ENCODE measurements around the gene ATL1. TPM values are rescaled to one million over a fixed set of nuclear protein-coding genes. Genes with fewer than 3 reads are reported as not detected.
A peak's percentile ranks its signal among the peaks of the same experiment; 100 is the strongest.

ATL1 gene
- total and polyA plus RNA-seq, 7 experiments from 2014 or later: 1.4 to 4.2 (median 3.8) TPM

- Histone ChIP-seq H3K27me3 (ENCODE audit: control insufficient read depth in 2 of 2, insufficient read depth in 2 of 2, low read length in 2 of 2) (no peaks in the 10 kb centered on the region), H3K4me3 (ENCODE audit: low read length) (no peak overlapping the region), H3K4me1 (ENCODE audit: control insufficient read depth in 2 of 2, insufficient read depth in 2 of 2, low read length in 2 of 2) (no peaks in the 10 kb centered on the region), H3K36me3 (ENCODE audit: control insufficient read depth in 2 of 3, insufficient read depth in 3 of 3, low read length in 3 of 3) (no peaks in the 10 kb centered on the region), H3K9me3 (ENCODE audit: control insufficient read depth in 2 of 3, low read length in 3 of 3) (no peaks in the 10 kb centered on the region), H3K27ac (ENCODE audit: low read depth, low read length) (no peak overlapping the region)
- H3K4me3 Mint-ChIP-seq: no peak overlapping the region
- H3K36me3 Mint-ChIP-seq: peaks cover 0 to 6% (median 0%) of the 10 kb centered on the region in 5 donors
- ChIA-PET POLR2A (no interaction called here), CTCF (interaction anchor here (0.6 kb wide), 1 partner anchor 96 kb away, joined by 4 read pairs; no protein-coding TSS in a partner anchor)
- ATAC-seq: no peak
- intact Hi-C loops (cut with micrococcal nuclease): no loop called here
- H3K9me3 Mint-ChIP-seq: no peaks in the 10 kb centered on the region
- DNase-seq: no peak
- H3K27me3 Mint-ChIP-seq: peaks cover 0 to 25% (median 5%) of the 10 kb centered on the region in 5 donors
- peaks cover 0 to 4% (median 0%) of the 10 kb centered on the region in 7 donors for H3K4me1 Mint-ChIP-seq
- H3K27ac Mint-ChIP-seq: no peak overlapping the region
Observed at GRCh38 chr14:50610465-50610864, 50.5 kb downstream of the ATL1 start.

GRCh38 chr14:50612806-50613205, 52.9 kb downstream of the ATL1 start:
- Mint-ChIP-seq H3K9me3 (peaks cover 0 to 2% (median 0%) of the 10 kb centered on the region in 11 donors), H3K27ac (no peak overlapping the region), H3K4me3 (no peak overlapping the region), H3K36me3 (peaks cover 0 to 18% (median 3%) of the 10 kb centered on the region in 5 donors), H3K4me1 (no peaks in the 10 kb centered on the region), H3K27me3 (peaks cover 0 to 25% (median 5%) of the 10 kb centered on the region in 5 donors)
- intact Hi-C loops (cut with micrococcal nuclease): no loop called here
- H3K27ac ChIP-seq (ENCODE audit: low read depth, low read length): no peak overlapping the region
- no peaks in the 10 kb centered on the region for H3K9me3 ChIP-seq (ENCODE audit: control insufficient read depth in 2 of 3, low read length in 3 of 3)
- DNase-seq (no peak), ATAC-seq (no peak)
- CTCF ChIA-PET: no interaction called here
- no peaks in the 10 kb centered on the region for H3K27me3 ChIP-seq (ENCODE audit: control insufficient read depth in 2 of 2, insufficient read depth in 2 of 2, low read length in 2 of 2)
- H3K4me1 ChIP-seq (ENCODE audit: control insufficient read depth in 2 of 2, insufficient read depth in 2 of 2, low read length in 2 of 2): no peaks in the 10 kb centered on the region
- POLR2A ChIA-PET: no interaction called here
- no peak overlapping the region for H3K4me3 ChIP-seq (ENCODE audit: low read length)
- no peaks in the 10 kb centered on the region for H3K36me3 ChIP-seq (ENCODE audit: control insufficient read depth in 2 of 3, insufficient read depth in 3 of 3, low read length in 3 of 3)

- intact Hi-C loops (cut with micrococcal nuclease): no loop called here
Observed at GRCh38 chr14:50615056-50615455, 55.1 kb downstream of the ATL1 start.

GRCh38 chr14:50615552-50615951, 55.6 kb downstream of the ATL1 start:
- Histone ChIP-seq H3K4me1 (ENCODE audit: control insufficient read depth in 2 of 2, insufficient read depth in 2 of 2, low read length in 2 of 2) (no peaks in the 10 kb centered on the region), H3K27me3 (ENCODE audit: control insufficient read depth in 2 of 2, insufficient read depth in 2 of 2, low read length in 2 of 2) (no peaks in the 10 kb centered on the region), H3K27ac (ENCODE audit: low read depth, low read length) (no peak overlapping the region), H3K4me3 (ENCODE audit: low read length) (no peak overlapping the region), H3K36me3 (ENCODE audit: control insufficient read depth in 2 of 3, insufficient read depth in 3 of 3, low read length in 3 of 3) (no peaks in the 10 kb centered on the region), H3K9me3 (ENCODE audit: control insufficient read depth in 2 of 3, low read length in 3 of 3) (no peaks in the 10 kb centered on the region)
- DNase-seq (no peak), ATAC-seq (no peak)
- ChIA-PET POLR2A (no interaction called here), CTCF (no interaction called here)
- intact Hi-C loops (cut with micrococcal nuclease): no loop called here
- peaks cover 0 to 16% (median 0%) of the 10 kb centered on the region in 5 donors for H3K27me3 Mint-ChIP-seq
- no peaks in the 10 kb centered on the region for H3K4me1 Mint-ChIP-seq
- H3K36me3 Mint-ChIP-seq: peaks cover 0 to 18% (median 3%) of the 10 kb centered on the region in 5 donors
- H3K9me3 Mint-ChIP-seq: peaks cover 0 to 2% (median 0%) of the 10 kb centered on the region in 11 donors
- no peak overlapping the region for H3K4me3 Mint-ChIP-seq
- H3K27ac Mint-ChIP-seq: no peak overlapping the region

More at GRCh38 chr14:50615056-50615455, 55.1 kb downstream of the ATL1 start:
- Mint-ChIP-seq H3K36me3 (peaks cover 0 to 18% (median 3%) of the 10 kb centered on the region in 5 donors), H3K27ac (no peak overlapping the region), H3K27me3 (peaks cover 0 to 17% (median under 1%) of the 10 kb centered on the region in 5 donors), H3K4me1 (no peaks in the 10 kb centered on the region), H3K9me3 (peaks cover 0 to 2% (median 0%) of the 10 kb centered on the region in 11 donors), H3K4me3 (no peak overlapping the region)
- ATAC-seq (no peak), DNase-seq (no peak)
- Histone ChIP-seq H3K27ac (ENCODE audit: low read depth, low read length) (no peak overlapping the region), H3K4me3 (ENCODE audit: low read length) (no peak overlapping the region), H3K4me1 (ENCODE audit: control insufficient read depth in 2 of 2, insufficient read depth in 2 of 2, low read length in 2 of 2) (no peaks in the 10 kb centered on the region), H3K9me3 (ENCODE audit: control insufficient read depth in 2 of 3, low read length in 3 of 3) (no peaks in the 10 kb centered on the region), H3K27me3 (ENCODE audit: control insufficient read depth in 2 of 2, insufficient read depth in 2 of 2, low read length in 2 of 2) (no peaks in the 10 kb centered on the region), H3K36me3 (ENCODE audit: control insufficient read depth in 2 of 3, insufficient read depth in 3 of 3, low read length in 3 of 3) (no peaks in the 10 kb centered on the region)
- POLR2A ChIA-PET: no interaction called here
- CTCF ChIA-PET: no interaction called here

- no peaks in the 10 kb centered on the region for H3K9me3 ChIP-seq (ENCODE audit: control insufficient read depth in 2 of 3, low read length in 3 of 3)
- DNase-seq (no peak), ATAC-seq (no peak)
- ChIA-PET CTCF (no interaction called here), POLR2A (no interaction called here)
- no peak overlapping the region for H3K27ac ChIP-seq (ENCODE audit: low read depth, low read length)
- H3K4me3 ChIP-seq (ENCODE audit: low read length): no peak overlapping the region
- Mint-ChIP-seq H3K4me3 (no peak overlapping the region), H3K4me1 (no peaks in the 10 kb centered on the region), H3K27ac (no peak overlapping the region), H3K27me3 (peaks cover 0 to 10% (median 0%) of the 10 kb centered on the region in 5 donors), H3K9me3 (peaks cover 0 to 2% (median 0%) of the 10 kb centered on the region in 11 donors), H3K36me3 (peaks cover 0 to 18% (median 3%) of the 10 kb centered on the region in 5 donors)
- no peaks in the 10 kb centered on the region for H3K36me3 ChIP-seq (ENCODE audit: control insufficient read depth in 2 of 3, insufficient read depth in 3 of 3, low read length in 3 of 3)
- H3K4me1 ChIP-seq (ENCODE audit: control insufficient read depth in 2 of 2, insufficient read depth in 2 of 2, low read length in 2 of 2): no peaks in the 10 kb centered on the region
- no peaks in the 10 kb centered on the region for H3K27me3 ChIP-seq (ENCODE audit: control insufficient read depth in 2 of 2, insufficient read depth in 2 of 2, low read length in 2 of 2)
- intact Hi-C loops (cut with micrococcal nuclease): no loop called here
Observed at GRCh38 chr14:50616275-50616674, 56.3 kb downstream of the ATL1 start.

GRCh38 chr14:50619569-50620141, 59.7 kb downstream of the ATL1 start:
- ATAC-seq (peak; percentile 41), DNase-seq (peak in 3 of 9 donors; percentile 7 to 11 (median 7))
- Mint-ChIP-seq H3K27me3 (no peaks in the 10 kb centered on the region), H3K4me3 (no peak overlapping the region), H3K27ac (no peak overlapping the region), H3K9me3 (peaks cover 0 to 2% (median 0%) of the 10 kb centered on the region in 11 donors), H3K4me1 (no peaks in the 10 kb centered on the region), H3K36me3 (peaks cover 0 to 18% (median 3%) of the 10 kb centered on the region in 5 donors)
- Histone ChIP-seq H3K36me3 (ENCODE audit: control insufficient read depth in 2 of 3, insufficient read depth in 3 of 3, low read length in 3 of 3) (no peaks in the 10 kb centered on the region), H3K4me1 (ENCODE audit: control insufficient read depth in 2 of 2, insufficient read depth in 2 of 2, low read length in 2 of 2) (no peaks in the 10 kb centered on the region), H3K27me3 (ENCODE audit: control insufficient read depth in 2 of 2, insufficient read depth in 2 of 2, low read length in 2 of 2) (no peaks in the 10 kb centered on the region), H3K9me3 (ENCODE audit: control insufficient read depth in 2 of 3, low read length in 3 of 3) (no peaks in the 10 kb centered on the region), H3K27ac (ENCODE audit: low read depth, low read length) (no peak overlapping the region), H3K4me3 (ENCODE audit: low read length) (no peak overlapping the region)
- ChIA-PET POLR2A (interaction anchor here (0.7 to 1.0 kb wide), 2 partner anchors 49 to 240 kb away, joined by 3 read pairs; partner anchors contain the start of gene SAV1), CTCF (interaction anchor here (0.7 kb wide), 2 partner anchors 9 to 16 kb away, joined by 3 read pairs; no protein-coding TSS in a partner anchor)
- intact Hi-C loops (cut with micrococcal nuclease): loop anchor here (1.0 to 2.0 kb wide), 5 partner anchors 95 to 241 kb away; no protein-coding TSS in a partner anchor

GRCh38 chr14:50620341-50620740, 60.4 kb downstream of the ATL1 start:
- DNase-seq (no peak), ATAC-seq (no peak)
- Histone ChIP-seq H3K36me3 (ENCODE audit: control insufficient read depth in 2 of 3, insufficient read depth in 3 of 3, low read length in 3 of 3) (no peaks in the 10 kb centered on the region), H3K27ac (ENCODE audit: low read depth, low read length) (no peak overlapping the region), H3K9me3 (ENCODE audit: control insufficient read depth in 2 of 3, low read length in 3 of 3) (no peaks in the 10 kb centered on the region), H3K27me3 (ENCODE audit: control insufficient read depth in 2 of 2, insufficient read depth in 2 of 2, low read length in 2 of 2) (no peaks in the 10 kb centered on the region), H3K4me3 (ENCODE audit: low read length) (no peak overlapping the region), H3K4me1 (ENCODE audit: control insufficient read depth in 2 of 2, insufficient read depth in 2 of 2, low read length in 2 of 2) (no peaks in the 10 kb centered on the region)
- POLR2A ChIA-PET: no interaction called here
- peaks cover 0 to 2% (median 0%) of the 10 kb centered on the region in 11 donors for H3K9me3 Mint-ChIP-seq
- H3K27me3 Mint-ChIP-seq: no peaks in the 10 kb centered on the region
- CTCF ChIA-PET: interaction anchor here (0.7 kb wide), 1 partner anchor 17 kb away, joined by 3 read pairs; no protein-coding TSS in a partner anchor
- intact Hi-C loops (cut with micrococcal nuclease): no loop called here
- peaks cover 0 to 14% (median 3%) of the 10 kb centered on the region in 5 donors for H3K36me3 Mint-ChIP-seq
- no peak overlapping the region for H3K27ac Mint-ChIP-seq
- H3K4me3 Mint-ChIP-seq: no peak overlapping the region
- H3K4me1 Mint-ChIP-seq: no peaks in the 10 kb centered on the region

All from naive thymus-derived CD4-positive, alpha-beta T cell (primary cell).